ENCODE measurements around the gene TBCK.

DNA sequence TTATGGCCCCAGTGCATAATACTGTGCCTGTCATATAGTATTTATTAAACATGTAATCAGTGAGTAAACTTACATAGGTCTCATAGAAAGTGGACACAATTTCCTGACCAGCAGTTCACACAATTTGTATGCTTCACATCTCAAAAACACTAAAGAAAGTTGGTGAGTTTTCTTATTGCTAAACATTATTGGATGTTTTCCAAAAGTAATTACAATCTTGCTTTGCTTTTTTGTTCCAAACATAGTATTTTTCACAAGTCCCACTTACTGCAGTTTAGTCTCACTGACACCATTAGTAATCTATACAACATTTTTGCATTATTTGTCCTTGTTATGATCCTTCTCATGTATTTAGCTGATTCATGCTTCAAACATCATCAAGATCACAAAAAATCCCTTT lies 132.5 kb downstream of the TBCK start:
- TF ChIP-seq POLR2AphosphoS5 (IDR thresholded peaks at IDR 0.05; ENCODE audit: low read depth, low read length) (no peak), TAF1 (IDR thresholded peaks at IDR 0.05; ENCODE audit: low read depth, low read length) (no peak), POLR2A (IDR thresholded peaks at IDR 0.05; ENCODE audit: low read depth, low read length) (no peak), POU2F2 (IDR thresholded peaks at IDR 0.05; ENCODE audit: low read depth, low read length) (no peak)
